AG04450 (cell line): ENCODE results near the gene ATXN1. TPM values are rescaled to one million over a fixed set of nuclear protein-coding genes. Genes with fewer than 3 reads are reported as not detected.

Experiments
- CTCF ChIA-PET: fragments of 300-600, 350-600 bp; formaldehyde crosslinking; extraction: SDS; loops from one replicate; lab custom pipeline; 2022; ENCODE audit warnings: antibody characterized with exemption, inconsistent platforms; lab: Charles Lee
- POLR2A ChIA-PET: fragments of 350-600 bp; formaldehyde crosslinking; extraction: SDS; loops from one replicate; lab custom pipeline; 2021; ENCODE audit warnings: antibody characterized with exemption, inconsistent platforms; lab: Yijun Ruan, JAX
- DNase-seq: peaks from one replicate; pipeline ENCODE4 v3.0.0-alpha.2; 2011; ENCODE audit warnings: low read depth, low spot score
- H3K27ac ChIP-seq: one replicate; pipeline ENCODE4 v1.5.1; 2012; ENCODE audit warnings: low read depth, low read length, control low read depth
- H3K27me3 ChIP-seq: one replicate; pipeline ENCODE4 v1.6.0; 2012; ENCODE audit warnings: low read length; ENCODE audit not compliant: control insufficient read depth, insufficient read depth
- H3K4me3 ChIP-seq: 2 replicates; pipeline ENCODE4 v1.5.1; 2011; ENCODE audit warnings: mild to moderate bottlenecking, low read depth, low read length, control low read depth
- H3K9me3 ChIP-seq: 2 replicates; pipeline ENCODE4 v1.5.1; 2012; ENCODE audit warnings: low read length; ENCODE audit not compliant: control insufficient read depth, insufficient read depth
- polyA plus RNA-seq: library from polyadenylated mRNA; depleted of rRNA; stranded (reverse); fragments of >200 nt; gene quantifications from 2 replicates; pipeline ENCODE4 v1.2.3, GENCODE V29; 2011
- TF ChIP-seq, protein P1 (sequence below): IDR thresholded peaks from 2 replicates; pipeline ENCODE4 v1.5.1; 2011; ENCODE audit warnings: low read depth, low read length, control low read depth, inconsistent platforms

ATXN1 gene
- polyA plus RNA-seq, 1 experiment = 12.6 TPM

DNA sequence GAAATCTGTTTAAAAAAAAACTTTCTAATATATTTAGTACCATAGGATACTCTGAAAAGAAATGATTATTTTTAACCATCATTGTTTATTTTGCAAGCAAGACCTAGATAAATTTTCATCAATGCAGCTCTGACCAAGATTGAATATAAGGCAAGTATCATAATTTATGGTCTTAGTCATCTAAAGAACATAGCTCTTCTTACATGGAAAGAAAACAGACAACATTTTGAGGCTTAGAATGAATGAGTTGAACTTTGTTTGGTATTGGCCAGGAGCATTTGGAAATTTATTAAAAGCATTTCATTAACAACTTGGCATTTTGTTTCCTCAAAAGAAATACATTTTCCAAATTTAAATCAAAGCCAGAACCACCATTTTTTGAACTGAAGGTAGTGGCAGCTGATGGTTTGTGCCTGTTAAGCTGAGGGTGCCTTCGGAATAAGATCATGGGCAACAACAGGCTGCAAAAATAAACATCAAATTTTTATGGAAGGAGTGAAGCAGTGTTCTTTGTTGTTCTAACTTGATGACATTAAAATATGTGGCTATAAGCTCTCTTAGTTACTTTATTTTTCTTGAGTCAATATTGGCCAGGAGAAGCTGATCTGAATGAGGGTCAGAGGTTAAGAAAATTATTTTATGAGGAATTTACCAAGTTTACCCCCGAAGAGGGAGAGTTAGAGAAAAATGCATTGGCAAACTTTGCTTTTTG is 6.7 kb upstream of the ATXN1 start:
- Histone ChIP-seq H3K27ac (no peak overlapping the region), H3K4me3 (no peak overlapping the region), H3K9me3 (no peaks in the 10 kb centered on the region), H3K27me3 (no peaks in the 10 kb centered on the region)
- CTCF ChIA-PET = interaction anchor here (1.0 to 3.0 kb wide), 4 partner anchors 197 to 482 kb away, joined by 3 to 10 read pairs (median 7); no protein-coding TSS in a partner anchor
- DNase-seq = no peak
- POLR2A ChIA-PET = interaction anchor here (0.7 to 0.8 kb wide), 2 partner anchors 167 to 482 kb away, joined by 3 read pairs; no protein-coding TSS in a partner anchor
- TF ChIP-seq, protein P1, sequence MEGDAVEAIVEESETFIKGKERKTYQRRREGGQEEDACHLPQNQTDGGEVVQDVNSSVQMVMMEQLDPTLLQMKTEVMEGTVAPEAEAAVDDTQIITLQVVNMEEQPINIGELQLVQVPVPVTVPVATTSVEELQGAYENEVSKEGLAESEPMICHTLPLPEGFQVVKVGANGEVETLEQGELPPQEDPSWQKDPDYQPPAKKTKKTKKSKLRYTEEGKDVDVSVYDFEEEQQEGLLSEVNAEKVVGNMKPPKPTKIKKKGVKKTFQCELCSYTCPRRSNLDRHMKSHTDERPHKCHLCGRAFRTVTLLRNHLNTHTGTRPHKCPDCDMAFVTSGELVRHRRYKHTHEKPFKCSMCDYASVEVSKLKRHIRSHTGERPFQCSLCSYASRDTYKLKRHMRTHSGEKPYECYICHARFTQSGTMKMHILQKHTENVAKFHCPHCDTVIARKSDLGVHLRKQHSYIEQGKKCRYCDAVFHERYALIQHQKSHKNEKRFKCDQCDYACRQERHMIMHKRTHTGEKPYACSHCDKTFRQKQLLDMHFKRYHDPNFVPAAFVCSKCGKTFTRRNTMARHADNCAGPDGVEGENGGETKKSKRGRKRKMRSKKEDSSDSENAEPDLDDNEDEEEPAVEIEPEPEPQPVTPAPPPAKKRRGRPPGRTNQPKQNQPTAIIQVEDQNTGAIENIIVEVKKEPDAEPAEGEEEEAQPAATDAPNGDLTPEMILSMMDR = no peak

DNA sequence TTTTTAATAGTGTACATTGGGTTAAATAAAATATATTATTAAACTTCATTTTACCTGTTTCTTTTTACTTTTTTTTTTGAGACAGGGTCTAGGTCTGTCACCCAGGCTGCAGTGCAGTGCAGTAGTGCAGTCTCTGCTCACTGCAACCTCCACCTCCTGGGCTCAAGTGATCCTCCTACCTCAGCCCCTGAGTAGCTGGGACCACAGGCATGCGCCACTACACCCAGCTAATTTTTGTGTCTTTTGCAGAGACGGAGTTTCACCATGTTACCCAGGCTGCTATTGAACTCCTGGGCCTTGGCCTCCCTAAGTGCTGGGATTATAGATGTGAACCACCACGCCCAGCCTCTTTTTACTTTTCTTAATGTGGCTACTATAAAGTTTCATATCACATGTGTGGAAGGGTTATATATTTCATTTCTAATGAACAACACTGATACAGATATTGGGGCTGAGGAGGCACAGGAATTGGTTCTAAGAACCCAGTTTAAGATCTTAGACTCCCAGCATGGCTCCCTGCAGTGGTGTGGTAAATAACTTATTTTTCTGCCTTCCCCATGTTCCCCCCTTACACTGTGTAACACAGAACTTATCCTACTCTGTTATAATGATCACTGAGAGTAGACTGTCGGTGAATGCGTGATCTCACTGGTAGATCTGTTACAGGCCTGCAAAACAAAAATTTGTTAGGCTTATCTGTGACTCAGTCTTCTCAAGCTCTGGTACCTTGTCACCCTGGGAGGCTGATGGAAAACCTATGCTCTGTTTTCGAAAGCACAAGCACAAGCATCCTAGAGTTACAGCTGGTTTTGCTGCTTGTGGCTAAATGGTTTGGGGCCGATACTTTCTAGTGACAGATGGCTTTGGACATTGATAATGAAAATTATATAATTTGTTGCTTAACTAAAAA is 5.8 kb upstream of the ATXN1 start:
- CTCF ChIA-PET = interaction anchor here (1.0 to 3.0 kb wide), 4 partner anchors 198 to 481 kb away, joined by 3 to 10 read pairs (median 7); no protein-coding TSS in a partner anchor

DNA sequence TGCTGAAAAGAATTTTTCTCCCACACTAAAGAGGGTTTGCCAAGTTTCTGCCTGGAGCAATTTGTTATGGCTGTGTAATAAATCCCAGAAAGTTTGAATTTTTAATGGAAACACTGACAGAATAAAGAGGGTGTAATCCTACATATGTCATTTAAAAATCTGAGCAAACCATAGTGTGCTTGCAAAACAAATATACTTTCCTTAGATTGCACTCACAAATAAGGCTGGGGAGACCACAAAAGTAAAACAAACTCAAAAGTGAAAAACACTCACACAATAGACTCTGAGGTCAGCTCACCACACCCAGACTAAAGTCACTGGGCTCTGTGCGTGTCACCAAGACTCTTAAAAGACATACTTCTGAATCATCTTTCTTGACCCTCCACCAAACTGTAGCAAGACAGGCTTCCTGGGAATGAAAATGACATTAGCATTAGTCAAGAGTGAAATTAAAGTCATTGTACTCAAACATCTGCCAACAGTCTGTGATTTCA is 4.8 kb upstream of the ATXN1 start:
- Histone ChIP-seq H3K9me3 (no peaks in the 10 kb centered on the region), H3K4me3 (no peak overlapping the region), H3K27ac (no peak overlapping the region), H3K27me3 (no peaks in the 10 kb centered on the region)
- CTCF ChIA-PET = interaction anchor here (1.2 to 5.2 kb wide), 3 partner anchors 321 to 352 kb away, joined by 3 to 98 read pairs (median 4); no protein-coding TSS in a partner anchor
- TF ChIP-seq, protein P1 = no peak
- DNase-seq = no peak
- POLR2A ChIA-PET = interaction anchor here (0.7 kb wide), 1 partner anchor 11 kb away, joined by 3 read pairs; no protein-coding TSS in a partner anchor

More for the DNA sequence above, 5.8 kb upstream of the ATXN1 start:
- TF ChIP-seq, protein P1 = no peak
- POLR2A ChIA-PET = interaction anchor here (0.7 kb wide), 1 partner anchor 168 kb away, joined by 3 read pairs; no protein-coding TSS in a partner anchor
- Histone ChIP-seq H3K4me3 (no peak overlapping the region), H3K27me3 (no peaks in the 10 kb centered on the region), H3K9me3 (no peaks in the 10 kb centered on the region), H3K27ac (no peak overlapping the region)
- DNase-seq = no peak

DNA sequence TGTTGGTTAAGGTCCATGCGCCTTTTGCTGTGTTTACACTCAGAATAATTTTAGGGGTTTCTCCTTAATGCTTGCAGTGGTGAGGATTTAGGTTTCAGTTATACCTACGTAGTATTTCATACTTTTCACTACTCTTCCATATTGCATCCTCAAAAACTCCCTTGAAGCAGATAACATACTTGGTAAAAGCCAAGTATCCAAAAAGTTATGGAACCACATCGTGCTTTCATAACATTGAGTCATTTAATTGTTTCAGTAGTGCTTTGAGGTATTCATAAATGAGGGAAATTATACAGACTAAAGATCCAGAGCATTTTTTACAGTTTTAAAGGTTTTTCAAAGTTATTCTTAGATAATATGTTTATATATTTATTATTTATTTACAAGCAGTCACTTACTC is 4.0 kb upstream of the ATXN1 start:
- POLR2A ChIA-PET = no interaction called here
- no peak for DNase-seq
- no peak overlapping the region for H3K27ac ChIP-seq

More for the DNA sequence above, 4.0 kb upstream of the ATXN1 start:
- Histone ChIP-seq H3K4me3 (no peak overlapping the region), H3K27me3 (no peaks in the 10 kb centered on the region), H3K9me3 (no peaks in the 10 kb centered on the region)
- CTCF ChIA-PET = interaction anchor here (1.3 to 5.2 kb wide), 7 partner anchors 200 to 432 kb away, joined by 3 to 98 read pairs (median 38); no protein-coding TSS in a partner anchor
- TF ChIP-seq, protein P1 = no peak
